GM21737 (cell line): ENCODE measurements around the gene COL4A2.

Experiments
- ATAC-seq: cut with Tn5 transposase; IDR thresholded peaks from one replicate; pipeline ENCODE4 v1.9.1; 2021; ENCODE audit warnings: mild to moderate bottlenecking, moderate library complexity; ENCODE audit not compliant: unreplicated experiment

COL4A2 gene

DNA sequence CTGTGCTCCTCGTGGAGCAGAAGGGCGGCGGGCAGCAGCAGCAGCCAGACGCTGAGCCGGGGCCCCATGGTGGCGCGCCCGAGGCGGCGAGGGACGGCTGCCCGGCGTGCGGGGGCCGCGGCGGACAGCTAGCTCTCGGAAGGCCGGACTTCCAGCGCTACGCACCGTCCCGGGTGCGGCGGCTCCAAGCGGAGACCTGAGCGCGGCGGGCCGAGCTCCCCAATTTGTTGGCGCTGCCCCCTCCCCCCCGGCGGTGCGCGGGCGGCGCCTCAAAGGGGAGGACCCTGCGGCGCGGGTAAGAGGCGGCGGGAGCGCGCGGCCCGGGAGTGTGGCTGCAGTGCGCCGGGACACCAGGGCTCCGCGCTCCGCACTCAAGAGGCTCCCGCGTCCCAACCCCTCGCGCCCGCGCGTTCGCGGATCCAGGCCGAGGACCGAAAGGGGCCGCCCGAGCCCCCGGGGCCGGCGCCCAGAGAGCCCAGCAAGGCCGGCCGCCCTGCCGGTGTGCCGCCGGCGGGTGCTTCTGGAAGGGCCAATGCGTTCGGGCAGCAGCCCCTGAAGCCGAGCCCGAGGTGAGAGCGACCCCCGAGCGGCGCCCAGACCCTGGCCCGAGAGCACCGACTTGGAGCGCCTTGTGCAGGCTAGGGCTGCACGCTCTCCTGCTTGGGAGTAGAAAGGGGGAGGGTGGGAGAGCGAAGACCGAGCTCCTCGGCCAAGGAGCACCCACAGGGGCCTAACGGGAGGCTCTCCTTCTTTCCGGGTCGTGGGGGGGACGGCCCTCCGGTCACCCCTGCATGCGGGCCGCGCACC, at the start of gene COL4A2, which contains the start of gene COL4A1:
Gene COL4A2, plus strand, starts transcription at position 325 of the 807 bp plus-strand sequence. CDS start 620 bp downstream, outside the sequence.
Gene COL4A1, minus strand, starts transcription at position 198 of the 807 bp plus-strand sequence. Its CDS starts 130 bp downstream, at position 68.
- ATAC-seq, result no peak

DNA sequence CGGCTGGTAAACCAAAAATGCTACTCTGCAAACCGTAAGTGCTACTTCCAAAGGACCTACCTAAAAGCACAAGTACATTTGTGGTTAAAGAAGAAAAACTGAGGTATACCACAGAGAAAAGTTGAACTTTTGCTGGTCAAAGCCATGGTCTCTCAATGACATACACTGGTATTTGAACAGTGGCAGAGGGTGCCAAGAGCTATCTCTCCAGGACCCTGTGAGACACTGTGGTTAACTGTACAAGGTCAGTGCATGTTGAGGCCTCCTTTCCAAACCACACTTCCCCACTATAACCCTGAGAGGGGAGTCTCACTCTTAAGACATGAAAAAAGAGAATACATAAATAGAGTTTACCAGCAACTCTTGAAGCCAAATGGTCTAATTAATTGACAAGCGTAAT, 49.7 kb upstream of the COL4A2 start:
- ATAC-seq, result no peak

DNA sequence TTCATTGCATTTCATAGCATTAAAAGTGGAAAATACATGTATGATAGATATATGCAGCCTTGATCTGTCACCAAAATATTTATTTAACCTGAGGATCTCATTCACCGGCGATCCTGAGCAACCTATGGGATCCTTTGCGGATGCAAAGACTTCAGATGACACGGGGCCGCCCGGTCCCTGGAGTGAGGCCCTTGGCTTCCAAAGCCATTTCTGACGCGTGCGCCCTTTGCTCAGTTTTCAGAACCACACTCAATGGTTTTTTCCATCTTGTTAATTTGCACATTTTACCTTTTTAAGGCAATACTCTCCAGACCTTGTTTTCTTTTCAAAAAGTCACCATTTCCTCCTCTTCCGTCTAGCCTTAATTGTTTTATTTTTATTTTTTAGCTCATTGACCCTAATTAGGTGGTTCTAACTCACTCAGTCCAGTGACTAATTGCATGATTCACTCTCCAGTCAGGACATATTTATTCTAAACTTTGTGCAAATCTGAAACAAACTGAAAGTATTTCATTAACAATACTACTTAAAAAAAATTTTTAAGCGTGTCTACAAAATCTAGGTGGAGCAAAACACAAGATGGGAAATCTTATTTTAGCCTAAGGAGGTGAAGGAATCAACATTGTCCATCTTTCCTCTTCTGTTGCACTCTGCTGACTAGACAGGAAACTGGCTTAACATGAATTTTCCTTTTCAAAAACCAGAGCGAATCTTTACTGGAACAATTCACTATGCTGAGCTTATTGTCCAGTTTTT, 48.0 kb upstream of the COL4A2 start:
- ATAC-seq, result no peak

DNA sequence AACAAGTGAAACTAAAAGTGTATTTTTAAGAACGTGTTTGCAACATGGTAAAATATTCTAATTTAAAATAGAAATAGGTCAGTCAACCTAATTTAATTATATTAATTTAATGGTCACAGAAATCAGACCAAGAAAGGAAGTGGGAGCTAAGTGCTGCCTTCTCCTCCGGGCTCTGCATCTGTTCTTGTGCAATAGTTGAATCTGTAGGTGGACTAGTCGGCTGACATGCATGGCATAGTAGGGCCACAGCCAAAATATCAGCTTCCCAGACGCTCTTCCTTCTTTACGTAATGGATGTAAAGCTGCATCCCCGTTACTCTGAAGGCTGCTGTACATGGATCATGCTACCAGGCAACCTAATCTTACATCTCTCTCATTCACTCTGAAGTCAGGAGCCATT, 47.4 kb upstream of the COL4A2 start:
- ATAC-seq, result no peak

DNA sequence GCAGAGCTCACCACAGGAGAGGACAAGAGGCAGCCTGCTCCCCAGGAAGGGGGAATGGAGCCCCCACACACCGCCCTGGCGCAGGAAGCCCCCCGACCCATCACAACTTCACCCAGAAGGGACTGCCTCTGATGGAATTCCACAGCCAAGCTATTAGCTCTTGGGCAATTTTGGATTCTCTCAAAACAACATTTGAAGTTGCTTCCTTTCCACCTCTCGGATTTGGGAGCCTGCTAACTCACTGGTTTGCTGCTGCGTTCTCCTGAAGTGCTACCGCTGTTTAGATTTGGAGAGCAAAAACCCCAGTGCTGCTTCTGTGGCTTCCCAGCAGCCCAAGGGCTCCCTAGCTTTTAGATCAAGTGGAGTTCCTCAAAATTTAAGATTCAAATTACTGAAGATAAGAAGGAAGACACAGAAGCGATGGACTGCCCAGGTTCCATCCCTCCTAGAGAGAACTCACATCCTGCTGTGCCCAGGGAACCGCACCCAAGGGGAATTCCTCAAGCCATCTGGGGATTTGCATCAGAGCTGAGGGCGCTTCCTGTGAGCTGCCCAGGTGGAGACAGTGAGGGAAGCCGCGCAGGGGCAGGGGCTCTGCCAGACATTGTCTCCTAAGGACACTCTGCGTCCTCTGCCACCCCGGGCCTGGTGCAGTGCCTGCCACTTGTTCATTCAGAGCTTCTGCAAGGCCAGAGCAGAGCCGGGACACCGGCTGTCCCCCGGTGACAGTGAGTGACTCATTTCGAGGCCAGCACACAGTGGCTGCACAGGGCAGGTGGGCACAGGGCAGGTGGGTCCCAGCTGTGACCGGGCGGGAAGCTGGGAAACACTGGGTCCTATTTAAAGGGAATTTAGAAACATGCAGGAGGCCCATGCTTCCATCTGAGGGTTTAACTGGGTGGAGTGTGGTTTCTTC, 45.7 kb upstream of the COL4A2 start:
- no peak for ATAC-seq

DNA sequence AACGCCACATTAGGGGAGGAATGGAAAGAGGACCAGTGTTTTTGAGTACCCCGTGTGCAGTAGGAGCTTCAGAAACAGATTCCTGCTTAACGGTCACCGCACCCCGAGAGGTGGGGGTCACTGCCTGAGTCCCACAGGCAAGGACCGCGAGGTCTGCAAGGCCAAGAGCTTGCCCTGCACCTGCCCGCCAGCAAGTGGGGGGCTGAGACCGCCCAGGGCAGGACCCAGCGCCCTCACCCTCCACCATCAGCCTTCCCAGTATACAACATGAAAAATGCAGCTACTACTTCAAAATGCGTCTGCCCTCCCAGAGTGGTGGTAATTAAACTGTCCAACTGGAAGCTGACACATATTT, 45.0 kb upstream of the COL4A2 start:
- ATAC-seq, result no peak

DNA sequence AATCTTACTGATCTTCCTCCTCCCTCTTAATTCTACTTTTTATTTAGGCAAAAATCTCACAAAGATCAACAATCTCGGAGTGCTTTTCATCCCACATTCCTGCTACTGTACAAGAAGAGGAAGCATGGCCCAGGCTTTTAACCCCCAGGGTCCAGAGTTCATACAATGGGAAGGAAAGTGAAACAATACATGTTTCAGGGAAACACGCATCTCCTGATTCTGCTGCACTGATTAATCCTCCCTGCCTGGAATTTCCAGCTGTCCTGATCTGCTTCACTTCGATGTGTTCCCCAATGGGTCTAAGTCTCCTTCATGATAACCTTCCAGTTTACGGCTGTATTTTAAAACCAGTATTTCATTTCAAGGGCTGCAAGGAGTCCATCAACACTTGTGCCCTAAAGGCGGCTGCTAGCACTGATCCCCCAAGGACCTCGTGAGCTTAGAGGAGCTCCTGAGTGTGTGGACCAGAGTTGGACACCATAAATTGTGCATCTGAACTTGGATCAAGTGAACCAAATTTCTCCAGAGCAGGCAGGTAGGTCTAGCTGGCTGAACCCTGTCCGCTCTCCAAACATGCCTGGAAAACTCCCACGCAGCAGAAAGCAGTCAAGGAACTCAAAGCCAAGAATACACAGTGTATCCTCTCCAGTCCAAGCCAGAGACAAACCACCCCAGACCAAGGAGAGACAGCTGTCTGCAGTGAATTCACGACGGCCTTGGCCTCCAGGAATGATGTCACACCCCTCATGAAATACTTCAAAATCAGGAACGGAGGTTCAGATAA, 44.4 kb upstream of the COL4A2 start:
- no peak for ATAC-seq

DNA sequence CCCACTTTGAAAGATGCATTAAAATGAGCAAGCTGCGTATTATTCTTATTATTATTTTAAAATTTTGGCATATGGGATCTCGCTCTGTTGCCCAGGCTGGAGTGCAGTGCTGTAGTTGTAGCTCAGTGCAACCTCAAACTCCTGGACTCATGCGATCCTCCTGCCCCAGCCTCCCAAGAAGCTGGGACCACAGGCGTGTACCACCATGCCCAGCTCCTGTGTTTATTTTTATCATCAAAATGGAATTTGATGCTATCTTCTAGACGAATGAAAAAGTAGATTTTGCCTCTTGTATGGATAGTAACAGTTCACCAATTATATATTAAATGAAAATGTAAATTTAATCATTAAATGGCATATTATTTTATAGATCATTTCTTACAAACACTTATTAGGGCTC, 43.7 kb upstream of the COL4A2 start:
- no peak for ATAC-seq

DNA sequence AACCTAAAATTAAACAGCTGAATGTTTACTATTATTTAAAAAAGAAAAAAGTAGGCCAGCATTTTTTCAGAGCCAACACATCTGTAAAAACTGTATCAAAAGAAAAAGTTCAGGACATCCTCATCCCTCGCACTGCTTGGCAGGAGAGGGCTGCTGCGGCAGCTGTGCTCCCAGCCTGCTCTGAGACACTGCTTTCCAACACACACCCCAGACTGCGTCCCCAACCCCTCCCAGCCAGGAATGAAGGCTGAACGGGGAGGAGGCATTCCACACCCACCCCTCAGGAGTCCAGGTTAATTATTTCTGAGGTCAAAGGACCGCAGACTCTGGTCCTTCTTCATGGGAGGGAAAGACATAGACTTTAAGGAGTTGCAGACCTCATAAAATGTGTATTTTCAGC, 43.2 kb upstream of the COL4A2 start:
- no peak for ATAC-seq

DNA sequence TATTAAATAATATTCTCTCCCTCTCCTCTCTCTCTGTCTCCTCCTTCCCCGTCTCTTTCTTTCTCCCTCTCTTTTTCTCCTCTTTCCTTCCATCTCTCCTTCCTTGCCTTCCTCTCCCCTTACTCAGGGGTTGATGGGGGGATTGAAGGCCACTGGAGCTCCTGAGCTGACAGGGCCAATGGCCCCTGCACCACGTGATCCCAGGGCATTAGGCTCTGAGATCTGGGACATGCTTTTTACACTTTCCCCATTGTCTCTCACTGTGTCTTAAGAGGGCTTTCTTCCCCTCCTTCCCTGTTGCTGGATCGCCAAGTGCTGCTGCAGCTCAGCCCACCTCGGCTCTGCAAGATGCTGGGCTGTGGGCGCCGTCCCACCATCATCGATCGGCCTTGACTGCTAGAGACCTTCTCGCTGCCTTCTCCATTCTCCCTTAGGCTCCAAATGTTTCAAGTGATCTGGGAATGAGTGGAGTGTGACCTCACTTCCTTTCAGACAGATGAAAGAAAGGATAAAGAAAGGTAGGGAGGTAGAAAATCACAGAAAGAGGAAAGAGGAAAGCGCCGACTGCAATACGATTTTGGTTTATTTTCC, 42.3 kb upstream of the COL4A2 start:
- no peak for ATAC-seq

DNA sequence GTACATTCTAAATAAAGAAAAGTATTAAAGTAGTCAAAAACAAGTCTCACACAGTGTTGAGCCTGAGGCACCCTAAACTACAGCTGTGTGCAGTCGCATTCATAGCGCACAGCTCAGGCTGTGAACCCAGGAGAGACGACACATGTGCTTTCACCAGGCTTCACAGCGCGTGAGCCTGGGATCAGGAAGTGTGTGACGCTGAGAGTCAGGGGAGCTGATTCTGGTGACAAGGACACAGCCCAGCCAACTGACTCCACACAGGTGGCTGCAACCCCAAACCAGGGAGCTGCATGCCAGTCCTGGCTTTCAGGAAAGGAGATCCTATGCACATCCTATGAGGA, 41.8 kb upstream of the COL4A2 start:
- no peak for ATAC-seq

DNA sequence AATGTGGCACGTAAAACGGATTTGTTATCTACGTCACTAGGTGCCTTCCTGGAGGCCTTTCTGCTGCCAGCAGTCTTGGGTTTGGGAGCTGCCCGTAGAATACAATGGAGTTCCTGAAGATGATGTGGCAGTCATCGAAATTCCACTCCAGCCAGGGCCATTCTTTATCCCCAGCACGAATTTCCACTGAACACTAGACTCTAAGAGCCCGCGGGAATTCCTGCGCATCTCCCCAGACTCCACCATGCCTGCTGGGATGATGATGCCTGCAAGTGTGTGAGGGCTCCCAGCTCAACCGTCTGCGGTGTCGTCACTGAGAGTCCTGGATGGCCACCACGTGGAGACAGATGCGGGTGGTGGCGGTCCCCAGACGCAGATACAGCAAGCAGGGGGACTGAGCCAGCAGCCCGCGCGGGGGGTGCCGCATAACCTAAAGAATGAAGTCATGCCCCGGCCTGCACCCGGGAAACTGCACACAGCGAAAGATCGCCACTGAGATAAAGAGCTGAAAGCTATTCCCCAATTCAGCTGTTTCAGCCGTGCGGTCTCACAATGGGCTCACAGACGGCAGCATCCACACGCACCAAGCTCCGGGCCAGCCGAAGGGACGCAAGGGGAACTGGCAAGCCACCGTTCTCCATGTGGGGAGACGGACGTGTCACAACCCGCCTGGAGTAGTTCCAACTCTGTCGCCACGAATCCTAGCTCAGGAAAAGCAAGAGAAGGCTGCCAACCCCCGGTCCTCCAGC, 41.2 kb upstream of the COL4A2 start:
- ATAC-seq, result no peak

DNA sequence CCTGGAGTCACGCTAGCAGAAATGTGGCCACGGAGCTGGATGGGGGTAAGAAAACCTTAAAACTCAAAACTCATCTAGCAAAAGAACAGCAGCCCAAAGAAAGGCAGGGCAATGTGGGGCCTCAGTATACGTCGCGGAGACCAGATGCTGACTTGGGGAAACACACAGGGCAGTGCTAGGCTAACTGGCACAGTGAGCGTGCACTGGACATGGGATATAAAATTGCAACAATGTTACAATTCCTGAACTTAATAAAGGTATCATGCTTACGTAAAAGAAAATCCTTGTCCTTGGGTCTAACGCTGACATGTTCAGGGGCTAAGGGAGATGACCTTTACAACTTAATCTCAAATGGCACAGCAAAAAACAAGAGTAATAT, 40.7 kb upstream of the COL4A2 start:
- no peak for ATAC-seq

DNA sequence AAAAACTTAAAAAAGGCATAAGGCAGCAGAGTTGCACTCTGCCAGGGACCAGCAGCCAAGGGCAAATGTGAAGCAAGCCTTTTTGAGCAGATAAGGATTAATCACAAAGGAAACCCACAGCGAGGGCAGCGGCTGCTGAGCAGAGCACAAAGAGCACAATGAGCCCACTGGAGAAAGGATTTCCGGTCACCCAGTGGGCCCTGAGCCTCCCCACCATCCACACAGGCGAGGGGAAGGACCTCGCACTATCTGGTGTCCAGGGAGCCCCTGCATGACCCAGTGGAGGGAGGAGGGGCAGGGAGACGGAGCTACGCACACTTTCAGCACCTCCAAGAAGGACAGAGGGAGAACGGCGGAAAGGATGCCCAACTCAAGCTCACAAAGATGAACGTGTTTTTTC, 40.1 kb upstream of the COL4A2 start:
- ATAC-seq, result no peak

DNA sequence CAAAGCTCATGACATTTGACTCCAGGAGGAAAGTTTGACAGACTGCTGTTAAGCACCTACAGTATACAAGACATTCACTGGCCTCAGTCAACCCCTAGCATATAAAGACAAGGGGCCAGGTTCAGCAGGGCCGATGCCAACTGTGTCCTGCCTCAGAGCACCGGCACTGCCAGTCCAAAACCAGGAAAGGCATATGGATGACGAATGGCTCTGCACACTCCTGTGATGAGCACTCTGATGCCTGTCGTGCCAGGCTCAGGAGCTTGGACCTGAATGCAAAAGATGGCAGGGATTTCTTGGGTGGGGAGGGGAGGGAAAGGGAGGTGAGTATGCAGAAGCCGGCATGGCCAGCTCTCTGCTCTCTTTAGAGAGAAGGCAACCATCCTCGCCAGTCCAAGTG, 39.0 kb upstream of the COL4A2 start:
- no peak for ATAC-seq

DNA sequence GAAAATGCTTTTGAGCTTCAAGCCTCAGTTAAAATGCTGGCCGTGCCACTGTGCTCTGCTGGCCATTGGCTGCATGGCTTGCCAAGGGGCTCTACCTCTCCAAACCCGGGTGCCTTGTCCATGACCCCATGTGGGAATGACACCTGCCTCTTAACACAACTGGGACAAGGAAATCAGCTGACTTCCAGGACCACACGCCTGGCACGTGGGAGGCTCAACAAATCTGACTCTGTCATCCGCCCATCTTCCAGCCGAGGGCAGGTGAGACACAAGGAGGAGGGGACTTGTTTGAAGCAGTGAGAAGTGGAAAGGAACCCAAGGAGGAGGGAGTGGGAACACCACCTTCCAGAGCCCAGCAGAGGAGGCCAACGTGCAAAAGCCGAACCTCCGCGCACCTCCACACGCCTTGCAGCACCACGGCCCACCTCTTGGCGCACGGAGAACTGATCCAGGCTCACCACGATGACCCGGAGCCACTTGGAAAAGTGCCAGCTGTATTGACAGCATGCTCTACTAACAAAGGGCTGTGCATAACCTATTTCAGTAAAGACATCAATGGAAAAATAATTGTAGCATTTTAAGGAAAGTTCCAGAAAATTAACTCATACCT, 38.4 kb upstream of the COL4A2 start:
- no peak for ATAC-seq

DNA sequence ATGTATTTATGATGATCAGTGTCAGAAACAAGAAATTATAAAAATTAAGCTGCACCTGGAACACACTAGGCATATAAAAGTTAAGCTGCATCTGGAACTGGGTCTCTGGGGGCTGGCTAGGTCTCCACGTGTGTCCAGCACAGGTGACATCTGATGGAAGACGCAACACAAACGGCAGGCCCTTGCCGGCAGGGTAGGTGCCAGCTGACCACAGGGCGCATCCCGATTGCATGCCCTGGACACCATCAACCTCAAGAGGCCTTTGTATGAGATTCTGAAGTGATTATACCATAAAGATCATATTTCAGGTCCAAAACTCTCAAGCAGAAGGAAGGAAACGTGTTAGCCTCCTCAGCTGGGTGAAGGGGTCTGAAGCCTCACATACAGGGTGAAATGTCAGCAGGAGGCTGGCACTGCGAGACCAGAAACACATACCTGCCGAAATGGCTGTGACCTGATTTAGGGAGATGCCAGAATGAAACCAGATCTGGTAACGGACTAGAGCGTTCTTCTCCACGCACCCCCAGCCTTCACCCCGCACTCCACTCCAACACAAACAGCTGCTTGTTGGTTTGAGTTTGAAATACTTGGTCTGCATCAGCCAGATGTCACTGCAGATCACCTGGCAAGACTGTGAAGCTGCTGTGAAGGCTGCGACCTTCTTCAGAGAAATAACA, 37.4 kb upstream of the COL4A2 start:
- ATAC-seq, result no peak

DNA sequence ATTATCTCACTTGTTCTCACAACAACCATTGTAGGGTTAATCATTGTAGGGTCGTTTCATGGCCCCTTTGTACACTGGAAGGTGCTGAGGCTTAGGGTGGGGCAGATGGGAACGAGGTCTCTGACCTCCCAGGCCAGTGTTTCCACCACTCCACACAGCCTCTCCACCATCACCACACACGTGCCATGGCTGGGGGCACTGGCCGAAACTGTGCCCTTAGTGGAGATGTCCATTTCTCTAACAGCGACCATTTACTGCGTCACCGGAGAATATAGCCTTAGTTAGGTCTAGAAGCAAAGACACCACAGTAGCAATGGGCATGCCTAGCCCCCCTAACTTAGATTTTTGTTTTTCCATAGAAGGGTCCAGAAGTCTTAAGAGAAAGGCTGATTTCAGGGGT, 36.6 kb upstream of the COL4A2 start:
- ATAC-seq, result no peak

DNA sequence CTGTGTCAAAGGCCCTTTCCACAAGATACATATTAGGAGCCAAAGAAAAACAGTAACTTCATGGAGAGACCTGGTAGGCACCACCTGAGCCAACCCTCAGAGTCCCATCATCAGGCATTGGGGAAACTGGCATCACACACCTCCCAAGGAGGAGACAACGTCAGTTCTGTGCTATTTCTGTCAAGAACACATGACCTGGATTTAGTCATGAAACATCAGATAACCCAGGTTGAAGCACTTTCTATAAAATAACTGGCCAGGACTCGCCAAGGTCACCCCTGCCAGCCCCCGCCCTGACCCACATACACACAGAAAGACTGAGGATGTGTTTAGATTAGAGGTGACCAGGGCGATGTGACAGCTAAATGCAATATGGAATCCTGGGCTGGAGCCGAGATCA, 35.8 kb upstream of the COL4A2 start:
- no peak for ATAC-seq
